HepG2 (cell line): ENCODE results near the gene ZNF625. TPM values are rescaled to one million over a fixed set of nuclear protein-coding genes. Genes with fewer than 3 reads are reported as not detected.

Experiments used
- CCDC6 ChIP-seq: sonication (generic); formaldehyde crosslinking; IDR thresholded peaks from 2 replicates; pipeline ENCODE4 v1.8.1; 2022; ENCODE audit warnings: mild to moderate bottlenecking, missing genetic modification reagents, moderate library complexity
- CHD4 ChIP-seq: fragments of 200-600 bp; sonication (generic); IDR thresholded peaks from 2 replicates; pipeline ENCODE4 v1.7.0; 2017; ENCODE audit warnings: mild to moderate bottlenecking, low read length, borderline replicate concordance
- CREM ChIP-seq, 2 experiments: sonication (generic) in 1 of 2; formaldehyde crosslinking in 1 of 2; IDR thresholded peaks; 2 replicates each; pipeline versions ENCODE4 v1.4.0 to v1.6.1; 2016 to 2020; ENCODE audit warnings: antibody characterized with exemption in 1 of 2, mild to moderate bottlenecking in 1 of 2, missing genetic modification reagents in 1 of 2
- FOXM1 ChIP-seq: sonication (generic); formaldehyde crosslinking; IDR thresholded peaks from 2 replicates; pipeline ENCODE4 v1.5.0; 2020; ENCODE audit warnings: missing genetic modification reagents
- HDAC1 ChIP-seq: sonication (generic); formaldehyde crosslinking; IDR thresholded peaks from 2 replicates; pipeline ENCODE4 v1.5.1; 2020; ENCODE audit warnings: mild to moderate bottlenecking, missing genetic modification reagents
- MEF2D ChIP-seq: sonication (generic); formaldehyde crosslinking; IDR thresholded peaks from 2 replicates; pipeline ENCODE4 v1.5.1; 2020; ENCODE audit warnings: mild to moderate bottlenecking, missing genetic modification reagents
- NR2F1 ChIP-seq, 2 experiments: fragments of 450-650 bp in 1 of 2; formaldehyde crosslinking in 1 of 2; IDR thresholded peaks; 2 replicates each; pipeline versions ENCODE4 v1.5.0 to v1.6.1; 2016 to 2020; ENCODE audit warnings: mild to moderate bottlenecking in 1 of 2, missing compliant biosample characterization in 1 of 2, missing genetic modification reagents in 1 of 2, moderate library complexity in 1 of 2
- POLR2G ChIP-seq: fragments of 200-400 bp; formaldehyde crosslinking; IDR thresholded peaks from 2 replicates; pipeline ENCODE4 v1.6.1; 2018; ENCODE audit warnings: mild to moderate bottlenecking, low read depth, low read length, moderate library complexity
- REPIN1 ChIP-seq: sonication (generic); formaldehyde crosslinking; IDR thresholded peaks from 2 replicates; pipeline ENCODE4 v1.8.0; 2022; ENCODE audit warnings: missing genetic modification reagents, low read depth, mild to moderate bottlenecking, borderline replicate concordance
- RFX3 ChIP-seq: IDR thresholded peaks from 2 replicates; pipeline ENCODE4 v1.6.1; 2016; ENCODE audit warnings: missing biosample characterization, missing genetic modification reagents
- SMARCE1 ChIP-seq: fragments of 450-650 bp; IDR thresholded peaks from 2 replicates; pipeline ENCODE4 v1.6.1; 2017; ENCODE audit warnings: borderline replicate concordance
- TP53 ChIP-seq: sonication (generic); formaldehyde crosslinking; conservative IDR thresholded peaks from 2 replicates; pipeline ENCODE4 v1.4.0; 2020; ENCODE audit warnings: missing genetic modification reagents
- ZNF7 ChIP-seq: IDR thresholded peaks from 2 replicates; pipeline ENCODE4 v1.6.1; 2016; ENCODE audit warnings: missing biosample characterization, missing genetic modification reagents
- ZNF775 ChIP-seq: sonication (generic); formaldehyde crosslinking; IDR thresholded peaks from 2 replicates; pipeline ENCODE4 v1.4.0; 2020; ENCODE audit warnings: missing genetic modification reagents, mild to moderate bottlenecking, moderate library complexity, borderline replicate concordance
- ZSCAN21 ChIP-seq: sonication (generic); formaldehyde crosslinking; IDR thresholded peaks from 2 replicates; pipeline ENCODE4 v1.8.0; 2022; ENCODE audit warnings: mild to moderate bottlenecking, missing genetic modification reagents, moderate library complexity, borderline replicate concordance
- polyA plus RNA-seq, 8 experiments: library from polyadenylated mRNA; depleted of rRNA in 3 of 8; stranded (reverse) in 7 of 8; unstranded in 1 of 8; fragments of >200 nt; fragmentation: Illumina TruSeq in 4 of 8; extraction: Trizol in 4 of 8; gene quantifications; 2 replicates each; pipeline versions ENCODE4 v1.2.1 to v1.2.3, GENCODE V29; 2011 to 2016; ENCODE audit warnings: low read depth in 4 of 8, missing spikeins in 1 of 8, mixed read lengths in 1 of 8; ENCODE audit not compliant: insufficient read depth in 1 of 8
- total RNA-seq, 5 experiments: library from RNA; depleted of rRNA; stranded (reverse); fragments of >200 nt; fragmentation: Illumina TruSeq; extraction: Trizol; gene quantifications; 2 replicates each; pipeline ENCODE4 v1.2.3, GENCODE V29; 2016; ENCODE audit warnings: low read depth in 1 of 5
- TF ChIP-seq, protein P1 (sequence below): sonication (generic); formaldehyde crosslinking; IDR thresholded peaks from 2 replicates; pipeline ENCODE4 v1.5.0; 2020; ENCODE audit warnings: mild to moderate bottlenecking, missing genetic modification reagents, borderline replicate concordance
- TF ChIP-seq, protein P2 (sequence below): sonication (generic); formaldehyde crosslinking; IDR thresholded peaks from 2 replicates; pipeline ENCODE4 v1.8.0; 2022; ENCODE audit warnings: missing genetic modification reagents, mild to moderate bottlenecking, borderline replicate concordance
- TF ChIP-seq, protein P3 (sequence below): sonication (generic); formaldehyde crosslinking; IDR thresholded peaks from 2 replicates; pipeline ENCODE4 v1.8.1; 2022; ENCODE audit warnings: mild to moderate bottlenecking, missing genetic modification reagents
- TF ChIP-seq, protein P4 (sequence below): sonication (generic); formaldehyde crosslinking; IDR thresholded peaks from 2 replicates; pipeline ENCODE4 v1.4.0; 2020; ENCODE audit warnings: mild to moderate bottlenecking, missing genetic modification reagents
- TF ChIP-seq, protein P5 (sequence below): IDR thresholded peaks from 2 replicates; pipeline ENCODE4 v1.6.1; 2012; ENCODE audit warnings: low read depth, low read length, improper control_type of control experiment

The ZNF625 gene
- total and polyA plus RNA-seq, 2 of the 13 experiments (the other 11 are each of a cell fraction or from before 2014, with no cell fraction given), result 1.7 to 12.2 TPM

DNA sequence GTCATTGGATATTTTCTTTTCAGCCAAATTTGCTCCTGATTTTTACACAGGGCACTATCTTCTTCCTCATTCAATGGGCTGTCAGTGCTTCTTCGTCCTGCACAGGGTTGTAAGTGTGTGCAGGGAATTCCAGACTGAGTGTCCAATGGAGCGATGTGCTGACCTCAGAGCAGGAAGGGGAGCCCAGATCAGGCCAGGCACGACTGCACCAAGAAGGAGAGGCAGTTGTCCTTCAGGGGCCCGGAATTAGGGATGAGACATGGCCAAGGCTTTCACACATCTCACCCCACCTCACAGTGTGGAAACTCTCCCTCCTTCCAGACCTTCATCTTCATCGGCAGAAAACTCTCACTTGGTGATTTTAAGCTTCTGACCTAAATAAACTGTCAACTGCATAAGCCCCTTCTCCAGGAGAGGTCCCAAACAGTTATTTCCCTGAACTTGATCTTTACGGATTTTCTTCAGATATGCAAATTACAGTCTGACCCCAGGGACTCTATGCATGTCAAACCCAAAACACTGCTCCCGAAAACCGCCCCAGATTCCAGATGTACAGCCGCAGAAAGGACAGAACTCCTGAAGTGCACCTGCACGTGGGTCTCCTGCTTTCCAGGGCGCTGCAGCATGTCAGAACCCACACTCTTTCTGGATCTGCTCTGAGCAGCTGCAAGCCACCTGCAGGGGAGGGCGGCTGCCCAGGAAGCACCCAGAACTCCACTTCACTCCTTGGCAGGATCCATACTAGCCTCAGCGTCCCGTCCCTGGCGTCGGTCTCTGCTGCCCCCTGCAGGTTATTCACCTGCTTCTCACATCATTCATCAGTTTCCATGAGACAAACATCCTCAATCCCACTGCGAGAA lies 15.8 kb downstream of the ZNF625 start (continued):
- TF ChIP-seq, protein P1, sequence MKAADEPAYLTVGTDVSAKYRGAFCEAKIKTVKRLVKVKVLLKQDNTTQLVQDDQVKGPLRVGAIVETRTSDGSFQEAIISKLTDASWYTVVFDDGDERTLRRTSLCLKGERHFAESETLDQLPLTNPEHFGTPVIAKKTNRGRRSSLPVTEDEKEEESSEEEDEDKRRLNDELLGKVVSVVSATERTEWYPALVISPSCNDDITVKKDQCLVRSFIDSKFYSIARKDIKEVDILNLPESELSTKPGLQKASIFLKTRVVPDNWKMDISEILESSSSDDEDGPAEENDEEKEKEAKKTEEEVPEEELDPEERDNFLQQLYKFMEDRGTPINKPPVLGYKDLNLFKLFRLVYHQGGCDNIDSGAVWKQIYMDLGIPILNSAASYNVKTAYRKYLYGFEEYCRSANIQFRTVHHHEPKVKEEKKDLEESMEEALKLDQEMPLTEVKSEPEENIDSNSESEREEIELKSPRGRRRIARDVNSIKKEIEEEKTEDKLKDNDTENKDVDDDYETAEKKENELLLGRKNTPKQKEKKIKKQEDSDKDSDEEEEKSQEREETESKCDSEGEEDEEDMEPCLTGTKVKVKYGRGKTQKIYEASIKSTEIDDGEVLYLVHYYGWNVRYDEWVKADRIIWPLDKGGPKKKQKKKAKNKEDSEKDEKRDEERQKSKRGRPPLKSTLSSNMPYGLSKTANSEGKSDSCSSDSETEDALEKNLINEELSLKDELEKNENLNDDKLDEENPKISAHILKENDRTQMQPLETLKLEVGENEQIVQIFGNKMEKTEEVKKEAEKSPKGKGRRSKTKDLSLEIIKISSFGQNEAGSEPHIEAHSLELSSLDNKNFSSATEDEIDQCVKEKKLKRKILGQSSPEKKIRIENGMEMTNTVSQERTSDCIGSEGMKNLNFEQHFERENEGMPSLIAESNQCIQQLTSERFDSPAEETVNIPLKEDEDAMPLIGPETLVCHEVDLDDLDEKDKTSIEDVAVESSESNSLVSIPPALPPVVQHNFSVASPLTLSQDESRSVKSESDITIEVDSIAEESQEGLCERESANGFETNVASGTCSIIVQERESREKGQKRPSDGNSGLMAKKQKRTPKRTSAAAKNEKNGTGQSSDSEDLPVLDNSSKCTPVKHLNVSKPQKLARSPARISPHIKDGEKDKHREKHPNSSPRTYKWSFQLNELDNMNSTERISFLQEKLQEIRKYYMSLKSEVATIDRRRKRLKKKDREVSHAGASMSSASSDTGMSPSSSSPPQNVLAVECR (CRISPR knock-in tag), result no peak; the same call in 1 of the 2 replicates
- TF ChIP-seq MEF2D (CRISPR knock-in tag) (peak; percentile 14; the same call in 1 of the 2 replicates), SMARCE1 (no peak), CREM (IDR thresholded peaks at IDR 0.05) (no peak), CREM (CRISPR knock-in tag; IDR thresholded peaks at IDR 0.05) (no peak), CCDC6 (CRISPR knock-in tag) (no peak), RFX3 (CRISPR knock-in tag) (no peak), CHD4 (no peak), REPIN1 (CRISPR knock-in tag) (peak; percentile 79; the same call in 1 of the 2 replicates), POLR2G (peak; percentile 21; the same call in 1 of the 2 replicates), ZNF775 (CRISPR knock-in tag) (no peak), FOXM1 (CRISPR knock-in tag) (no peak), TP53 (CRISPR knock-in tag) (no peak), NR2F1 (CRISPR knock-in tag; IDR thresholded peaks at IDR 0.05) (no peak), ZNF7 (CRISPR knock-in tag) (no peak), HDAC1 (CRISPR knock-in tag) (no peak), ZSCAN21 (CRISPR knock-in tag) (no peak)
- TF ChIP-seq, protein P2, sequence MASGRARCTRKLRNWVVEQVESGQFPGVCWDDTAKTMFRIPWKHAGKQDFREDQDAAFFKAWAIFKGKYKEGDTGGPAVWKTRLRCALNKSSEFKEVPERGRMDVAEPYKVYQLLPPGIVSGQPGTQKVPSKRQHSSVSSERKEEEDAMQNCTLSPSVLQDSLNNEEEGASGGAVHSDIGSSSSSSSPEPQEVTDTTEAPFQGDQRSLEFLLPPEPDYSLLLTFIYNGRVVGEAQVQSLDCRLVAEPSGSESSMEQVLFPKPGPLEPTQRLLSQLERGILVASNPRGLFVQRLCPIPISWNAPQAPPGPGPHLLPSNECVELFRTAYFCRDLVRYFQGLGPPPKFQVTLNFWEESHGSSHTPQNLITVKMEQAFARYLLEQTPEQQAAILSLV (CRISPR knock-in tag), result peak; percentile 30; the same call in 1 of the 2 replicates
- TF ChIP-seq, protein P3, sequence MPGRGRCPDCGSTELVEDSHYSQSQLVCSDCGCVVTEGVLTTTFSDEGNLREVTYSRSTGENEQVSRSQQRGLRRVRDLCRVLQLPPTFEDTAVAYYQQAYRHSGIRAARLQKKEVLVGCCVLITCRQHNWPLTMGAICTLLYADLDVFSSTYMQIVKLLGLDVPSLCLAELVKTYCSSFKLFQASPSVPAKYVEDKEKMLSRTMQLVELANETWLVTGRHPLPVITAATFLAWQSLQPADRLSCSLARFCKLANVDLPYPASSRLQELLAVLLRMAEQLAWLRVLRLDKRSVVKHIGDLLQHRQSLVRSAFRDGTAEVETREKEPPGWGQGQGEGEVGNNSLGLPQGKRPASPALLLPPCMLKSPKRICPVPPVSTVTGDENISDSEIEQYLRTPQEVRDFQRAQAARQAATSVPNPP, result no peak
- TF ChIP-seq, protein P4, sequence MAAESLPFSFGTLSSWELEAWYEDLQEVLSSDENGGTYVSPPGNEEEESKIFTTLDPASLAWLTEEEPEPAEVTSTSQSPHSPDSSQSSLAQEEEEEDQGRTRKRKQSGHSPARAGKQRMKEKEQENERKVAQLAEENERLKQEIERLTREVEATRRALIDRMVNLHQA, result no peak
- TF ChIP-seq, protein P5, sequence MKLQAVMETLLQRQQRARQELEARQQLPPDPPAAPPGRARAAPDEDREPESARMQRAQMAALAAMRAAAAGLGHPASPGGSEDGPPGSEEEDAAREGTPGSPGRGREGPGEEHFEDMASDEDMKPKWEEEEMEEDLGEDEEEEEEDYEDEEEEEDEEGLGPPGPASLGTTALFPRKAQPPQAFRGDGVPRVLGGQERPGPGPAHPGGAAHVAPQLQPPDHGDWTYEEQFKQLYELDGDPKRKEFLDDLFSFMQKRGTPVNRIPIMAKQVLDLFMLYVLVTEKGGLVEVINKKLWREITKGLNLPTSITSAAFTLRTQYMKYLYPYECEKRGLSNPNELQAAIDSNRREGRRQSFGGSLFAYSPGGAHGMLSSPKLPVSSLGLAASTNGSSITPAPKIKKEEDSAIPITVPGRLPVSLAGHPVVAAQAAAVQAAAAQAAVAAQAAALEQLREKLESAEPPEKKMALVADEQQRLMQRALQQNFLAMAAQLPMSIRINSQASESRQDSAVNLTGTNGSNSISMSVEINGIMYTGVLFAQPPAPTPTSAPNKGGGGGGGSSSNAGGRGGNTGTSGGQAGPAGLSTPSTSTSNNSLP, result 0 out of 2 replicates have a peak, but pooled peaks have one; percentile 35
